Putamen (tissue), 1 donor: ENCODE measurements around the gene HIVEP2.

Experiments used
- DNase-seq: peaks from one replicate; pipeline ENCODE4 v3.0.0-alpha.2; 2016; ENCODE audit warnings: low spot score

The HIVEP2 gene

GRCh38 chr6:142844065-142844755 is 100.8 kb downstream of the HIVEP2 start:
- peak; percentile 67 for DNase-seq

- DNase-seq = no peak
Observed at GRCh38 chr6:142843361-142843760, 101.6 kb downstream of the HIVEP2 start.

DNA sequence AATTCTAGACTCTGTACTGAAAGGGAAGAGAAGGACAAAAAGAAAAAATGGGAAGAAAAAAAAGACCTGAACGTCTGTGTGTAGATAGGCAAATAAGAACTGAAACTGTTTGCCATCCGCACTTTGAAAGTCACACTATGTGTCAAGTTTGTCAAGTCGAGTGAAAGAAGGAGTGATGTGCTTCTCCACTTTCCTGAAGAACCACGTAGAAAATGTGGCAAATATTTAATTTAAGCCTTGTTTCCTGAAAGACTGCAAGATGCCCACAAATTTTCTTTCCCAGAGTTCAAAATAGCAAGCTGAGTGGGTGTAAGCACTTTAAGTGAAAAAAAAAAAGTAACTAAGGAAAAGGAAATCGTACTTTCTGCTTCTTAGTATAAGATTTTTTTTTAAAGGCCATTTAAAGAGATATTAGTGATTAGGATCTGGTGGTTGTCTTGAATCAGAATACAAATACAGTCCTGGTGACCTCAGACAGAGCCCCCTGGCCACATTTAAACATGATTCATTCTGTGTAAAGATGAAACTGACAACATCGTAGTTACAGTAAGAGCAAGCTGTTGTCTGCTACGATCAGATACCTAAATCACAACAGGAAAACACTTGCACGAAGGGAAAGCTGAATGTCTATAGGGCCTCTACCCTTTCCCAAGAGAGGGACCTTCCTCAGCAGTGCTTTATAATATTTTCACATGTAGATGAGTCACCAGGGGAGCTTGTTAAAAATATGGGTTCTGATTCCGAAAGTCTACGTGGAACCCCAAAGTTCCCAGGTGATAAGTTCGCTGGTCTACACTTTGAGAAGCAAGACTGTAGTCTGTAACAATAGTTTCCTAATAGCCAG is 102.3 kb downstream of the HIVEP2 start:
- no peak for DNase-seq

GRCh38 chr6:142841915-142842314 is 103.1 kb downstream of the HIVEP2 start:
- DNase-seq = no peak

DNA sequence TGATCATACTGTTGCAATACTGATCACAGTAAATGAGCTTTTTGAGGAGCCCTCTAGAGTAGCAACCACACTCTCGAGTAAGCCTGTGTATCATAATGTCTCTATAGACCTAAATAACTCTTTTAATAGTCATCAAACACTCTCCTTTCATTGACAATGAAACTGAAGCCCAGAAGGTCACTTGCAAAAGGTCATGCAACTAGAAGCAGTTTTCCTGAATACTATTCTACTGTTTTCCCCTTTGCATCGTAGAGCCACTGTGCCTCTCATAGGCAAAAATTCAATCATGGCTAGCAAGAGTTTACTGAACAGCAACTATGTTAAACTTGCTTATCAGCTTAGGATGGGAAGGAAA is 105.3 kb downstream of the HIVEP2 start:
- no peak for DNase-seq

GRCh38 chr6:142838821-142839685 is 105.9 kb downstream of the HIVEP2 start:
- DNase-seq = no peak

DNA sequence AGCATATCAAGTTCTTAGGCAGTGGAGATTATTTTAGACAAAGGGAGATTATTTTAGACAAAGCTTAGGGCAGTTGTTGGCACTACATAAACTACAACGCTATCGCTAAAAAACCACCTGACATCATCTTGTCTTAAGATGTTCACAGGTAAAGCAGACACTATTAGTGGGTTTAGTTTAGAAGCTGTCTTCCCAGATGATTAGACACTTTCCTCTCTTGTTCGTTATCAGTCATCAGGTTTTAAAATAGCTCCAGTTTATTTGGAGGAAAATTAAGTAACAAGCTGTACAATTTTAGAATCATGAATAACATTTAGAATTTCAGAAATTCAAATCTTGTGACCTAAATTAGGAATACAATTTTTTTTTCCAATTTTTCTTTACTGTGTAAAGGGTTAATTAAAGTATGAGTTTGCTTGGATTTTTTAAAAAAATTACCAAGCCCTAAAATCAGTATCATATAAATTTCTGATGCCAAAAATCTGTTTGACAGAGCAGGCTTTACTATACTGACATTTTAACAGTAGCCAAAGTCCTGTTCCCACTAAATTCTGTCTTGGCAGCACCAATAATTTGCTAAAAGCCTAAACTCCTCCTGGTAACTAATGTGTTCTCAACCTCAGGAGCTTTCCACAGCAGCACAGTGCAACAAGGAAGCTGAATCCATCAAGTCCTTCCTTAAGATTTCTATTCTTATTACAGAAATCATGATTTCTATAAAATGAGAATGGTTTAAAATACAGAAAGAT is 109.0 kb downstream of the HIVEP2 start:
- DNase-seq = no peak

- DNase-seq = no peak
Observed at GRCh38 chr6:142834853-142835252, 110.1 kb downstream of the HIVEP2 start.

- no peak for DNase-seq
Observed at GRCh38 chr6:142833798-142834197, 111.2 kb downstream of the HIVEP2 start.

DNA sequence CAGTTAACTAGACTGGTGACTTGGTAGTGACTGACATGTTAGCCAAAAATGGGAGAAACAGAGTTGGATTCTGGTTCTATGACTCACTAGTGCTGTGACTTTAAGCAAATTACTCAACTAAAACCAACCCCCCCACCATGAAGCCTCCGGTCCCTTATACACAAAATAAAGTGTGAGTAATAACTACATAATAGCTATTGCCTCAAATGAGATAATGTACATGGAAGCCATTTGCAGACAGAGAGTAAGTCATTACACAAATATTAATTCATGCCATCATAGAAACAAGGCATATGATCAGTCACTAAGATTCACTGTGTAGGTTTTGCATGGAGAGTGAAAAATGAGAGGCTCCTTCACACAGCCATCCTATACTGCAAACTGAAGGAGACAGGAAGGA is 111.9 kb downstream of the HIVEP2 start:
- DNase-seq = no peak

GRCh38 chr6:142830807-142831206 is 114.2 kb downstream of the HIVEP2 start:
- no peak for DNase-seq

- DNase-seq = no peak
Observed at GRCh38 chr6:142830116-142830710, 114.8 kb downstream of the HIVEP2 start.

- no peak for DNase-seq
Observed at GRCh38 chr6:142829556-142829955, 115.4 kb downstream of the HIVEP2 start.

DNA sequence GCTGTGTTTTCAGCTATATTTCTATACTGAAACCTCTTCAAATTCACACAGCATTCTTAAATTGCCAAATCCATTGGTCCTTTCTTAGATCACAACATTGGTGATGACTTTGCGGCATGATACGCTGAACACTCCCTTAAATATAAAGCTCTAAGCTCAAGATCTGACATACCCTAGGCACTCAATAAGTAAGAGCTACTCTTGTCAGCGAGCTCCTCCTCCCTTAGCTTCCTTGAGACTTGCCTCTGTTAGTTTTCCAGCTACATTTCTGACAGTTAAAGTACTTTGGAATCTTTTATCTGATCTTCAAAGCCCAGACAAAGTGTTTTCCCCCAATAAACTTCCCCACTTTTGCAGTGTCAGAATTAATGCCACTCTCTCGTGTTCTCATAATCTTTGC is 117.0 kb downstream of the HIVEP2 start:
- DNase-seq = no peak

- no peak for DNase-seq
Observed at GRCh38 chr6:142827369-142827768, 117.6 kb downstream of the HIVEP2 start.

GRCh38 chr6:142825760-142826159 is 119.2 kb downstream of the HIVEP2 start:
- no peak for DNase-seq

DNA sequence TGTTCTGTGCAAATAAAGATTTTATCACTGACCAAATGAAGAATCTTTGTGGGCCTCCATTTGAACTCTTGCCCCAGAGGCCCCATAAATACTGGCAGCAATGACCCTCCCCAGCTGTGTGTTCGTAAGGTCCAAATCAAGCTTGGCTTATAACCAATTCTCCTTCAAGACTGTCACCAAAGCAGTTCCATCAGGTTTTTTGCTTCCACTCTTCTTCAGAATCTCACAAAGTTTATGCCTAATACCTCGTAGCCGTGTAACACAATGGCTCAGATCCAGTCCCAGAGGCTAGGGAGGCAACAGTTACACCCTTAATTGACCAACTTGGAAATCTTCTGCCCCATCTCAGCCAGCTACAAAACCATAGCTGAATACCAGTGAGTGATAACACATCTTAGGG is 120.5 kb downstream of the HIVEP2 start:
- DNase-seq = no peak

DNA sequence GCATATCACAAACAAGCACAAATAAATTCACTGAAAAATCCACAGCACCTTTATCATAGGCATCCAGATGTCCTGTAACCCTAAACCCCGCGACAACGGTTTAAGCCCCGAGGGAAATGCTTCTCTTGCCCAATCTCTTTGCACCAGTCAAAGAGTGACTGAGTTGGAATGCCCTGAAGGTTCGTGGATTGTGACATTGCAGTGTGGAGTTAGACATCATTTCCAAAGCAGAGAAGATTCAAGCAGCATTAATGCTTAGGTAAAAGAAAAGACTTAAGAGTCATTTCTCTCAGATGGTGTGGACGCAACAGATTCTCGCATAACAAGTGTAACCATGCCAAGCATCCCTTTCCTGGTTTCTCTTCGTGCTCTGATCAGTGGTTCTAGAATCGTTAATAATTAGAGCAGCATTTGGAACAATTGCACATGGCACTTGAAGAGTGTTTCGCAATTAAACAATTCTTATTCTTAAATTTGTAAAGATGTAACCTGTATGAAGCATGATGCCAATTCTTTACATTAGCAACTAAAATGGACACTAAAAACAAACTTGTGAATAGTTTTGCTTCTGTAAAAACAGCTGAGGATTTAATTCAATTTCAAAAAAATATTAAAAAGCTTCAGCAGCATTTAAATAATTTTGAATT is 121.6 kb downstream of the HIVEP2 start:
- no peak for DNase-seq

GRCh38 chr6:142822842-142823241 is 122.1 kb downstream of the HIVEP2 start:
- DNase-seq = no peak

- no peak for DNase-seq
Observed at GRCh38 chr6:142822383-142822782, 122.6 kb downstream of the HIVEP2 start.

GRCh38 chr6:142821860-142822259 is 123.1 kb downstream of the HIVEP2 start:
- DNase-seq = no peak
